SHP77 treated with DMSO at 0.1 percent for 48 hours (cell line): ENCODE measurements around the gene HYPK.

ENCODE experiments used
- DNase-seq: peaks from one replicate; lab custom pipeline; 2025; lab: John Stamatoyannopoulos, UW

The HYPK gene

DNA sequence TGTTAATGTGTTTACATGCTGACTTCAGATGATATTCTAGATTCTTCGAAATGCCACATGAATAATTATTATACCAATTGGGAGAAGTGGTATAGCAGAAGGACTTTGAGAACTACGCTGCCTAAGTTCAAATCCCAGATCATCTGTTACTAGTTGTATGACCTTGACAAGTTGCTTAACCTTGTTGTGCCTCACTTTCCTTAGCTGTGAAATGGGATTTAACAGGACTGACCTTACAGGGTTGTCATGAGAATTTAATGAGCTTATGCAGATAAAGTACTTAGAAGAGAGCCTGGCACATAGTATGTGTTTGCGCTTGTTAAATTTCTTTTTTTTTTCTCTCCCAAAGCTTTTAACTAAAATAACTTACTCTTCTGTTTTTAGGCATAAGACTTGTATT lies 50.9 kb downstream of the HYPK start:
- no peak for DNase-seq

DNA sequence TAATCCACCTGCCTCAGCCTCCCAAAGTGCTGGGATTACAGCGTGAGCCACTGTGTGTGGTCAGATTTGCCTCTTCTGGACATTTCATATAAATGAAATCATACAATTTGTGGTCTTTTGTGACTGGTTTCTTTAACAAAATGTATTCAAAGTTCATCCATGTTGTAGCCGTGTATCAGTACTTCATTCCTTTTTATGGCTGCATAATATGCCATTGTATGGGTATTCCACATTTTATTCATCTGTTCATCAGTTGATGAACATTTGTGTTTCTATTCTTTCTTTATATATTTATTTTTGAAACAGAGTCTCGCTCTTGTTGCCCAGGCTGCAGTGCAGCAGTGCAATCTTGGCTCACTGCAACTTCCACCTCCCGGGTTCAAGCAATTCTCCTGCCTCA lies 52.2 kb downstream of the HYPK start:
- no peak for DNase-seq
